B cell (primary cell): Measurements from ENCODE around the gene CEP128. TPM values are rescaled to one million over a fixed set of nuclear protein-coding genes. Genes with fewer than 3 reads are reported as not detected.

Source experiments
- ATAC-seq: fragments of 200-7000 bp; cut with Tn5 transposase; one replicate; pipeline ENCODE4 v1.10.0; 2021; ENCODE audit warnings: low read depth, mild to moderate bottlenecking, moderate number of reproducible peaks, moderate library complexity
- CTCF ChIA-PET: fragments of 350-600 bp; sonication (Branson Sonifier 250); formaldehyde crosslinking; loops from one replicate; lab custom pipeline; 2021; ENCODE audit warnings: antibody characterized with exemption, inconsistent platforms; lab: Charles Lee
- POLR2A ChIA-PET: fragments of 350-600 bp; sonication (Branson Sonifier 250); formaldehyde crosslinking; loops from one replicate; lab custom pipeline; 2021; ENCODE audit warnings: antibody characterized with exemption; lab: Charles Lee
- DNase-seq: peaks from one replicate; pipeline ENCODE4 v3.0.0; 2013
- H2AFZ ChIP-seq: 2 replicates; pipeline ENCODE4 v1.6.1; 2012; ENCODE audit warnings: mild to moderate bottlenecking, low read depth, low read length; ENCODE audit not compliant: insufficient read depth, poor library complexity, severe bottlenecking
- H3K27ac ChIP-seq, 2 donors: 1 replicate in 1 of 2; 2 replicates in 1 of 2; pipeline ENCODE4 v1.5.1; 2012 to 2013; ENCODE audit warnings: low read length in 2 of 2, mild to moderate bottlenecking in 2 of 2, moderate library complexity in 1 of 2
- H3K27me3 ChIP-seq, 4 experiments: fragments of 200-600 bp in 1 of 4; sonication (generic) in 1 of 4; replicated peaks in 1 of 4; 1 replicate in 2 of 4; 2 replicates in 2 of 4; pipeline versions ENCODE4 v1.6.1 to v1.7.0; 2013 to 2016; ENCODE audit warnings: low read length in 3 of 4, mild to moderate bottlenecking in 2 of 4, mixed read lengths in 1 of 4, moderate library complexity in 1 of 4; ENCODE audit not compliant: insufficient read depth in 4 of 4, control insufficient read depth in 3 of 4; ENCODE audit errors: control extremely low read depth in 1 of 4
- H3K36me3 ChIP-seq, 2 experiments: replicated peaks in 1 of 2; 1 replicate in 1 of 2; 2 replicates in 1 of 2; pipeline versions ENCODE4 v1.6.1 to v1.7.1; 2013; ENCODE audit warnings: low read length in 1 of 2; ENCODE audit not compliant: insufficient read depth in 2 of 2, control insufficient read depth in 1 of 2; ENCODE audit errors: control extremely low read depth in 1 of 2, extremely low read depth in 1 of 2
- H3K4me1 ChIP-seq, 2 donors: fragments of 200-600 bp in 1 of 2; sonication (generic) in 1 of 2; 1 replicate in 1 of 2; 2 replicates in 1 of 2; pipeline versions ENCODE4 v1.5.1 to v1.6.1; 2013 to 2017; ENCODE audit warnings: low read length in 2 of 2; ENCODE audit not compliant: control insufficient read depth in 2 of 2, insufficient read depth in 2 of 2
- H3K4me2 ChIP-seq: replicated peaks from 2 replicates; pipeline ENCODE3; 2012; ENCODE audit warnings: mild to moderate bottlenecking, low read depth, low read length; ENCODE audit not compliant: poor library complexity, severe bottlenecking
- H3K4me3 ChIP-seq, 5 experiments: fragments of 200-600 bp in 1 of 5; sonication (generic) in 1 of 5; 1 replicate in 3 of 5; 2 replicates in 2 of 5; pipeline versions ENCODE4 v1.5.1 to v1.7.0; 2011 to 2016; ENCODE audit warnings: low read length in 4 of 5, mild to moderate bottlenecking in 4 of 5, low read depth in 2 of 5, control low read depth in 1 of 5, moderate library complexity in 1 of 5; ENCODE audit not compliant: insufficient read depth in 1 of 5; ENCODE audit errors: control extremely low read depth in 1 of 5, extremely low read depth in 1 of 5
- H3K79me2 ChIP-seq: fragments of 200-600 bp; sonication (generic); one replicate; pipeline ENCODE4 v1.6.0; 2016; ENCODE audit warnings: low read length; ENCODE audit not compliant: control insufficient read depth, insufficient read depth
- H3K9ac ChIP-seq: fragments of 200-600 bp; sonication (generic); 2 replicates; pipeline ENCODE4 v1.6.1; 2017; ENCODE audit warnings: mild to moderate bottlenecking, low read length, moderate library complexity
- H3K9me3 ChIP-seq, 3 donors: one replicate each; pipeline versions ENCODE4 v1.6.1 to v1.7.1; 2013; ENCODE audit warnings: low read length in 2 of 3; ENCODE audit not compliant: control insufficient read depth in 2 of 3, insufficient read depth in 1 of 3; ENCODE audit errors: control extremely low read depth in 1 of 3
- H4K20me1 ChIP-seq: 2 replicates; pipeline ENCODE4 v1.6.0; 2012; ENCODE audit warnings: mild to moderate bottlenecking, low read length; ENCODE audit not compliant: insufficient read depth, control insufficient read depth, poor library complexity, severe bottlenecking
- H3K27ac Mint-ChIP-seq: one replicate; pipeline ENCODE4 v1.8.0; 2021; ENCODE audit warnings: mixed read lengths
- H3K27me3 Mint-ChIP-seq: one replicate; pipeline ENCODE4 v1.8.0; 2021; ENCODE audit warnings: mixed read lengths
- H3K4me1 Mint-ChIP-seq: one replicate; pipeline ENCODE4 v1.8.0; 2021; ENCODE audit warnings: mixed read lengths
- H3K4me3 Mint-ChIP-seq: one replicate; pipeline ENCODE4 v1.8.0; 2021; ENCODE audit warnings: mixed read lengths
- H3K9me3 Mint-ChIP-seq: one replicate; pipeline ENCODE4 v1.8.0; 2022; ENCODE audit warnings: mixed read lengths; ENCODE audit not compliant: insufficient read depth
- EZH2 ChIP-seq: IDR thresholded peaks from 2 replicates; pipeline ENCODE4 v1.6.1; 2012; ENCODE audit warnings: borderline replicate concordance, low read depth, mild to moderate bottlenecking, moderate library complexity, low read length; ENCODE audit not compliant: insufficient read depth, poor library complexity, severe bottlenecking
- WGBS: methylation state at CpG from one replicate; pipeline ENCODE4 v1.1.5; 2013; ENCODE audit warnings: missing lambda C conversion rate; ENCODE audit not compliant: insufficient coverage; 5-methylcytosine and 5-hydroxymethylcytosine counted together
- intact Hi-C: fragments of 100-400 bp; cut with micrococcal nuclease; formaldehyde crosslinking; loops from one replicate; pipeline ENCODE4 v1.10.0; 2022
- polyA plus RNA-seq: library from polyadenylated mRNA; depleted of rRNA; stranded (reverse); fragments of >200 nt; gene quantifications from 2 replicates; pipeline ENCODE4 v1.2.3, GENCODE V29; 2012
- total RNA-seq, 2 donors: library from RNA; stranded (reverse); fragments of 120-200 nt in 1 of 2; gene quantifications; 1 replicate in 1 of 2; 2 replicates in 1 of 2; pipeline versions ENCODE4 v1.2.3 to v1.2.4, GENCODE V29; 2013 to 2022
- TF ChIP-seq, protein P1 (sequence below): fragments of 200-600 bp; IDR thresholded peaks from one replicate; pipeline ENCODE4 v1.8.0; 2022; ENCODE audit warnings: antibody characterized with exemption, mild to moderate bottlenecking

CEP128 gene
- total and polyA plus RNA-seq, 2 donors (not counting 1 experiment from before 2014, with no cell fraction given), result 1.1 to 31.6 TPM

DNA sequence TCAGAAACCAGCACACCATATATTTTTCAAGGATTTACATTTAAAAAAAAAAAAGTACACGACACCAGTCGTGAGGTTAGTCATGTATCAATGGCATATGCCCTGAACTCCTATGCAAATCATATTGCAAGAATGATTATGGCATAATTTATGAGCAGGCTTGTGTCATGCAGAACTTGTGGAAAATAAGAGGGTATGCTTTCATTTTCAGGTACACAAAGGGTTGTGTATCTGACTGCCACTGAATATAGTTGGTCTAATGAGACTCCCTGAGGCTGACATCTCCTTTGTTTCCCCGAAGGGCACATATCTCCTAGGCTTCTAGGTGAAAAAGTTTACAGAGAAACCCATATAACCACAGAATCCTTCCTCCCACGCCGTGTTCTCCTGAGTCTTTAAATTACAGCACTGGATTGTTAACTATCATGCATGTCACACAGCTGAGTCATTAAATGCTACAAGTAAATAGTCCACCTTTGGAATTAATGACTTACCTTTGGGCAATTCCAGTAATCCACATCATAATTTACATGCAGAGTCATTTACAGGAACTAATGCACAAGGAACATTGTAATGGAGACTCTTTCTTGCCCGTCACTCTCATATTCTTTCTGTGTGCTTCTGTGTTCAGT is 373.5 kb downstream of the CEP128 start:
- 66% methylated on average over 3 of the region's 6 CpGs for WGBS
- H2AFZ ChIP-seq, result no peak overlapping the region

DNA sequence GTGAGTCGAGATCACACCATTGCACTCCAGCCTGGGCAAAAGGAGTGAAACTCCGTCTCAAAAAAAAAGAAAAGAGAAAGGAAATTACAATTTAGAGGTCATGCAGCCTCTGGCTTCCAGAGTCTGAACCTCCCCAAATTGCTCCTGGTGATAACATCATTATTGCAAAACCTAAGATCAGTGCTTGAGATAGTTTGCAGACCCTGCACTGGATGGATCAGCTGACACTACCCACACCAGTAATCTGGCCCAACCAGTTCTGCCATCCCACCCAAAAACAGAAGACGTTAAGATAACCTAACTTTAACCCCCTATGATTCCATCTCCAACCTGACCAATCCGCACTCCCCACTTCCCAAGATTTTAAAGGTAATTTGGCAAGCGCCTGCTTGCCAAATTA is 376.5 kb downstream of the CEP128 start:
- Mint-ChIP-seq H3K27me3 (no peaks in the 10 kb centered on the region), H3K27ac (no peak overlapping the region), H3K4me1 (no peaks in the 10 kb centered on the region), H3K9me3 (no peaks in the 10 kb centered on the region), H3K4me3 (no peak overlapping the region)
- DNase-seq, result no peak
- Histone ChIP-seq H3K27ac (no peak overlapping the region), H3K79me2 (no peaks in the 10 kb centered on the region), H3K9me3 (no peaks in the 10 kb centered on the region), H3K4me3 (no peak overlapping the region), H4K20me1 (no peaks in the 10 kb centered on the region), H3K4me2 (no peak overlapping the region), H3K4me1 (no peaks in the 10 kb centered on the region), H2AFZ (no peak overlapping the region), H3K36me3 (no peaks in the 10 kb centered on the region), H3K9ac (no peak overlapping the region), H3K27me3 (no peaks in the 10 kb centered on the region)
- 90% methylated on average over 2 of the region's 5 CpGs for WGBS
- intact Hi-C loops, result no loop called here
- ChIA-PET POLR2A (no interaction called here), CTCF (no interaction called here)
- TF ChIP-seq, protein P1, sequence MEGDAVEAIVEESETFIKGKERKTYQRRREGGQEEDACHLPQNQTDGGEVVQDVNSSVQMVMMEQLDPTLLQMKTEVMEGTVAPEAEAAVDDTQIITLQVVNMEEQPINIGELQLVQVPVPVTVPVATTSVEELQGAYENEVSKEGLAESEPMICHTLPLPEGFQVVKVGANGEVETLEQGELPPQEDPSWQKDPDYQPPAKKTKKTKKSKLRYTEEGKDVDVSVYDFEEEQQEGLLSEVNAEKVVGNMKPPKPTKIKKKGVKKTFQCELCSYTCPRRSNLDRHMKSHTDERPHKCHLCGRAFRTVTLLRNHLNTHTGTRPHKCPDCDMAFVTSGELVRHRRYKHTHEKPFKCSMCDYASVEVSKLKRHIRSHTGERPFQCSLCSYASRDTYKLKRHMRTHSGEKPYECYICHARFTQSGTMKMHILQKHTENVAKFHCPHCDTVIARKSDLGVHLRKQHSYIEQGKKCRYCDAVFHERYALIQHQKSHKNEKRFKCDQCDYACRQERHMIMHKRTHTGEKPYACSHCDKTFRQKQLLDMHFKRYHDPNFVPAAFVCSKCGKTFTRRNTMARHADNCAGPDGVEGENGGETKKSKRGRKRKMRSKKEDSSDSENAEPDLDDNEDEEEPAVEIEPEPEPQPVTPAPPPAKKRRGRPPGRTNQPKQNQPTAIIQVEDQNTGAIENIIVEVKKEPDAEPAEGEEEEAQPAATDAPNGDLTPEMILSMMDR, result no peak
- TF ChIP-seq EZH2, result no peak
- ATAC-seq, result no peak

More for the DNA sequence above, 373.5 kb downstream of the CEP128 start:
- Mint-ChIP-seq H3K4me3 (no peak overlapping the region), H3K4me1 (no peaks in the 10 kb centered on the region), H3K9me3 (no peaks in the 10 kb centered on the region), H3K27me3 (no peaks in the 10 kb centered on the region), H3K27ac (no peak overlapping the region)
- intact Hi-C loops, result no loop called here
- Histone ChIP-seq H3K4me1 (no peaks in the 10 kb centered on the region), H3K9me3 (no peaks in the 10 kb centered on the region), H3K27ac (no peak overlapping the region), H3K4me2 (no peak overlapping the region), H3K27me3 (no peaks in the 10 kb centered on the region), H3K9ac (no peak overlapping the region), H3K79me2 (no peaks in the 10 kb centered on the region), H3K4me3 (no peak overlapping the region), H4K20me1 (no peaks in the 10 kb centered on the region), H3K36me3 (no peaks in the 10 kb centered on the region)
- no peak for ATAC-seq
- TF ChIP-seq EZH2, result no peak
- TF ChIP-seq, protein P1, result no peak
- DNase-seq, result no peak
- ChIA-PET POLR2A (no interaction called here), CTCF (interaction anchor here (0.5 kb wide), 1 partner anchor 18 kb away, joined by 3 read pairs; no protein-coding TSS in a partner anchor)
